GM12891 (cell line): ENCODE results near the gene TES.

ENCODE experiments used
- POLR2A ChIP-seq: IDR thresholded peaks from 2 replicates; pipeline ENCODE4 v1.6.1; 2011; ENCODE audit warnings: low read depth, low read length, control low read depth
- POLR2AphosphoS5 ChIP-seq: IDR thresholded peaks from 2 replicates; pipeline ENCODE4 v1.6.1; 2011; ENCODE audit warnings: low read depth, low read length, control low read depth
- SPI1 ChIP-seq: IDR thresholded peaks from 2 replicates; pipeline ENCODE4 v1.6.1; 2011; ENCODE audit warnings: low read depth, low read length, control low read depth

GRCh38 chr7:116177009-116177408 lies 33.3 kb upstream of the TES start:
- TF ChIP-seq POLR2A (no peak), SPI1 (no peak), POLR2AphosphoS5 (no peak)
